K562 (cell line): Measurements from ENCODE around the gene BBC3. TPM values are rescaled to one million over a fixed set of nuclear protein-coding genes. Genes with fewer than 3 reads are reported as not detected.

Experiments used
- ATAC-seq: fragments of 200-7000 bp; cut with Tn5 transposase; 3 replicates; pipeline ENCODE4 v1.9.1; 2020; ENCODE audit warnings: moderate library complexity
- BruUV-seq: library from RNA; stranded (reverse); fragments of 400-500 nt; replicated peaks from 2 replicates; lab custom pipeline; 2021; lab: Mats Ljungman, UMichigan
- CTCF ChIA-PET: fragments of 300-600 bp; formaldehyde crosslinking; extraction: SDS; loops from one replicate; lab custom pipeline; 2021; ENCODE audit warnings: low intra/inter-chr PET ratio; lab: Yijun Ruan, JAX
- POLR2A ChIA-PET: fragments of 300-600, 350-650 bp; sonication (Branson Sonifier 250); formaldehyde crosslinking; extraction: SDS; loops from one replicate; lab custom pipeline; 2021; ENCODE audit warnings: antibody characterized with exemption, inconsistent platforms; lab: Yijun Ruan, JAX
- DNase-seq, 4 experiments: peaks; one replicate each; pipeline versions ENCODE4 v3.0.0 to v3.0.0-alpha.2; 2011 to 2018; ENCODE audit warnings: low spot score in 3 of 4, mixed read lengths in 3 of 4; ENCODE audit errors: extremely low read depth in 1 of 4
- FAIRE-seq: peaks from 2 replicates; lab custom pipeline; 2011; peaks lifted over from hg19 to GRCh38; lab: Jason Lieb, UNC
- H2AFZ ChIP-seq: 2 replicates; pipeline ENCODE4 v1.6.0; 2011; ENCODE audit warnings: low read depth, low read length, control low read depth, inconsistent platforms
- H3K27ac ChIP-seq: fragments of 200-600 bp; 3 replicates; pipeline ENCODE4 v1.8.0; 2011; ENCODE audit warnings: low read depth, mild to moderate bottlenecking, control low read depth, inconsistent platforms, low read length, moderate library complexity, mixed read lengths; ENCODE audit errors: extremely low read depth
- H3K27me3 ChIP-seq, 2 experiments: fragments of 300-600 bp in 1 of 2; 2 replicates in 1 of 2; 3 replicates in 1 of 2; pipeline versions ENCODE4 v1.6.0 to v1.8.0; 2011; ENCODE audit warnings: inconsistent platforms in 2 of 2, low read length in 2 of 2, mild to moderate bottlenecking in 1 of 2, mixed read lengths in 1 of 2, moderate library complexity in 1 of 2; ENCODE audit not compliant: control insufficient read depth in 2 of 2, insufficient read depth in 2 of 2
- H3K36me3 ChIP-seq: fragments of 300-600 bp; 3 replicates; pipeline ENCODE4 v1.8.0; 2011; ENCODE audit warnings: mild to moderate bottlenecking, low read length, inconsistent platforms; ENCODE audit not compliant: control insufficient read depth, insufficient read depth
- H3K4me1 ChIP-seq, 2 experiments: fragments of 200-600 bp in 1 of 2; replicated peaks in 1 of 2; 2 replicates in 1 of 2; 3 replicates in 1 of 2; pipeline versions ENCODE4 v1.5.1 to v1.8.0; 2011; ENCODE audit warnings: inconsistent platforms in 2 of 2, low read length in 2 of 2, mild to moderate bottlenecking in 1 of 2, mixed read lengths in 1 of 2, moderate library complexity in 1 of 2; ENCODE audit not compliant: control insufficient read depth in 2 of 2, insufficient read depth in 2 of 2
- H3K4me2 ChIP-seq: 2 replicates; pipeline ENCODE4 v1.6.1; 2011; ENCODE audit warnings: low read length, control low read depth, inconsistent platforms, mixed read lengths; ENCODE audit not compliant: insufficient read depth
- H3K4me3 ChIP-seq: fragments of 200-600 bp; sonication (generic), shearing (Covaris generic); 2 replicates; pipeline ENCODE4 v1.5.1; 2016; ENCODE audit warnings: control low read depth, inconsistent platforms
- H3K79me2 ChIP-seq: fragments of 200-600 bp; 3 replicates; pipeline ENCODE4 v1.8.0; 2011; ENCODE audit warnings: low read length, inconsistent platforms; ENCODE audit not compliant: control insufficient read depth, insufficient read depth
- H3K9ac ChIP-seq, 2 experiments: 2 replicates each; pipeline versions ENCODE4 v1.6.0 to v1.6.1; 2011; ENCODE audit warnings: low read depth in 2 of 2, low read length in 2 of 2, control low read depth in 1 of 2, inconsistent platforms in 1 of 2, mild to moderate bottlenecking in 1 of 2, mixed read lengths in 1 of 2; ENCODE audit not compliant: insufficient read depth in 1 of 2
- H3K9me1 ChIP-seq: one replicate; pipeline ENCODE4 v1.6.0; 2011; ENCODE audit warnings: inconsistent platforms, mild to moderate bottlenecking, low read length, moderate library complexity; ENCODE audit not compliant: control insufficient read depth, insufficient read depth
- H3K9me3 ChIP-seq: replicated peaks from 2 replicates; pipeline ENCODE4 v1.5.1; 2011; ENCODE audit warnings: low read depth, low read length, inconsistent platforms; ENCODE audit not compliant: control insufficient read depth, insufficient read depth
- H4K20me1 ChIP-seq: replicated peaks from 2 replicates; pipeline ENCODE4 v1.6.1; 2011; ENCODE audit warnings: low read length, inconsistent platforms, mixed read lengths; ENCODE audit not compliant: control insufficient read depth, insufficient read depth
- HINFP ChIP-seq: fragments of 450-650 bp; conservative IDR thresholded peaks from 2 replicates; pipeline ENCODE4 v1.6.1; 2016; ENCODE audit warnings: missing genetic modification characterization, low read depth, mild to moderate bottlenecking, control low read depth, missing compliant biosample characterization
- ILK ChIP-seq: fragments of 450-650 bp; IDR thresholded peaks from 2 replicates; pipeline ENCODE4 v1.6.1; 2016; ENCODE audit warnings: missing genetic modification characterization, low read depth, mild to moderate bottlenecking, missing compliant biosample characterization, moderate library complexity, borderline replicate concordance
- L3MBTL2 ChIP-seq: fragments of 450-650 bp; IDR thresholded peaks from 2 replicates; pipeline ENCODE4 v1.6.1; 2016; ENCODE audit warnings: mild to moderate bottlenecking, moderate library complexity
- NONO ChIP-seq, 2 experiments: fragments of 200-400 bp in 1 of 2; fragments of 450-650 bp in 1 of 2; formaldehyde crosslinking in 1 of 2; IDR thresholded peaks; 2 replicates each; pipeline ENCODE4 v1.6.1; 2017; ENCODE audit warnings: low read depth in 2 of 2, mild to moderate bottlenecking in 2 of 2, moderate library complexity in 2 of 2, low read length in 1 of 2
- NR2C1 ChIP-seq, 2 experiments: fragments of 450-650 bp; IDR thresholded peaks; 2 replicates each; pipeline ENCODE4 v1.6.1; 2017; ENCODE audit warnings: mild to moderate bottlenecking in 2 of 2, antibody characterized with exemption in 1 of 2, inconsistent platforms in 1 of 2, missing compliant biosample characterization in 1 of 2, missing genetic modification characterization in 1 of 2
- PKNOX1 ChIP-seq: fragments of 450-650 bp; IDR thresholded peaks from 2 replicates; pipeline ENCODE4 v1.6.1; 2016
- RB1 ChIP-seq: fragments of 450-650 bp; IDR thresholded peaks from 2 replicates; pipeline ENCODE4 v1.6.1; 2017; ENCODE audit warnings: low read depth, mild to moderate bottlenecking
- SAP30 ChIP-seq: fragments of 200-600 bp; sonication (generic); IDR thresholded peaks from 2 replicates; pipeline ENCODE4 v1.6.1; 2012; ENCODE audit warnings: borderline replicate concordance, low read depth, mild to moderate bottlenecking, moderate library complexity, low read length, control low read depth, inconsistent platforms; ENCODE audit not compliant: insufficient read depth, poor library complexity, severe bottlenecking
- SMC3 ChIP-seq: conservative IDR thresholded peaks from 2 replicates; pipeline ENCODE4 v1.6.1; 2011; ENCODE audit warnings: low read depth, low read length, improper control_type of control experiment; ENCODE audit not compliant: insufficient read depth
- TAF9B ChIP-seq: fragments of 450-650 bp; IDR thresholded peaks from 2 replicates; pipeline ENCODE4 v1.6.1; 2018; ENCODE audit warnings: mild to moderate bottlenecking; ENCODE audit not compliant: partially characterized antibody
- TFE3 ChIP-seq: fragments of 450-650 bp; formaldehyde crosslinking; IDR thresholded peaks from 2 replicates; pipeline ENCODE4 v1.4.0; 2020; ENCODE audit warnings: mild to moderate bottlenecking, mixed read lengths
- TSC22D4 ChIP-seq: fragments of 450-650 bp; IDR thresholded peaks from 2 replicates; pipeline ENCODE4 v1.6.1; 2016; ENCODE audit warnings: missing genetic modification characterization, missing biosample characterization, control low read depth
- ZNF175 ChIP-seq: fragments of 200-800 bp; sonication (Bioruptor generic); IDR thresholded peaks from 2 replicates; pipeline ENCODE4 v1.6.1; 2016; ENCODE audit warnings: low read depth, mild to moderate bottlenecking, missing genetic modification characterization, missing compliant biosample characterization
- ZNF395 ChIP-seq: fragments of 200-800 bp; sonication (Bioruptor generic); IDR thresholded peaks from 2 replicates; pipeline ENCODE4 v1.6.1; 2017; ENCODE audit warnings: missing genetic modification characterization, missing compliant biosample characterization
- WGBS: fragments of 100-300 bp; shearing (Covaris generic); methylation state at CpG from one replicate; pipeline ENCODE4 v1.1.6; 2016; ENCODE audit warnings: low coverage, mixed read lengths; ENCODE audit not compliant: insufficient coverage; ENCODE audit errors: missing lambda C conversion rate; 5-methylcytosine and 5-hydroxymethylcytosine counted together
- in situ Hi-C: fragments of 300-500 bp; cut with MboI; formaldehyde crosslinking; loops from 4 replicates; pipeline ENCODE4 v1.15.0; 2018; ENCODE audit warnings: inconsistent platforms, mixed read lengths
- intact Hi-C: fragments of 100-400 bp; cut with micrococcal nuclease; formaldehyde crosslinking; loops from 2 replicates; pipeline ENCODE4 v1.14.2; 2022
- polyA plus RNA-seq, 8 experiments: library from polyadenylated mRNA; depleted of rRNA in 4 of 8; stranded (reverse) in 5 of 8; unstranded in 3 of 8; fragments of >200 nt; fragmentation: Nextera tagmentation in 2 of 8; fragmentation: Illumina TruSeq in 1 of 8; extraction: Ambion mirVana in 2 of 8; extraction: Trizol in 1 of 8; gene quantifications; 2 replicates each; pipeline versions ENCODE4 v1.2.1 to v1.2.3, GENCODE V29; 2011 to 2014; ENCODE audit warnings: inconsistent platforms in 1 of 8, missing spikeins in 1 of 8
- total RNA-seq, 7 experiments: library from RNA; depleted of rRNA in 6 of 7; stranded (reverse); fragments of >200 nt in 6 of 7; fragmentation: Illumina TruSeq in 2 of 7; extraction: Trizol in 2 of 7; gene quantifications; 2 replicates each; pipeline versions ENCODE4 v1.2.1 to v1.2.3, GENCODE V29; 2011 to 2021; ENCODE audit warnings: low replicate concordance in 1 of 7

The BBC3 gene
- total and polyA plus RNA-seq, 9 of the 15 experiments (the other 6 are each of a cell fraction or from before 2014, with no cell fraction given): 0.15 to 30.7 (median 4.8) TPM

GRCh38 chr19:47188507-47189033 is 42.4 kb downstream of the BBC3 start:
- no peak for DNase-seq
- H3K36me3 ChIP-seq: peaks cover 74% of the 10 kb centered on the region
- ATAC-seq: peak; percentile 37; the same call in 2 of the 3 replicates
- CTCF ChIA-PET: no interaction called here
- H3K27me3 ChIP-seq: no peaks in the 10 kb centered on the region
- H3K79me2 ChIP-seq: peaks cover 14% of the 10 kb centered on the region; the same call in 2 of the 3 replicates
- no peak overlapping the region for H3K4me2 ChIP-seq
- no peaks in the 10 kb centered on the region for H3K9me1 ChIP-seq
- no TSS peak for BruUV-seq
- no peak overlapping the region for H3K4me3 ChIP-seq
- FAIRE-seq: no peak
- peak overlapping the region; percentile 18; the same call in 1 of the 3 replicates for H3K27ac ChIP-seq
- no peak for TF ChIP-seq ZNF395 (CRISPR knock-in tag)
- no peak for TF ChIP-seq L3MBTL2
- no peak for TF ChIP-seq TSC22D4 (tag)
- no peak for TF ChIP-seq HINFP (tag)
- TF ChIP-seq SMC3: no peak
- TF ChIP-seq ZNF175 (CRISPR knock-in tag): no peak
- no peak for TF ChIP-seq TFE3
- TF ChIP-seq PKNOX1: no peak
- no peak for TF ChIP-seq SAP30
- no peak for TF ChIP-seq RB1
- no peak for TF ChIP-seq ILK
- no peak for TF ChIP-seq TAF9B
- no peak for TF ChIP-seq NONO (IDR thresholded peaks at IDR 0.05; ENCODE audit: low read depth in 2 of 2, low read length in 1 of 2)
- no peak for TF ChIP-seq NR2C1 (IDR thresholded peaks at IDR 0.05)
- no peak for TF ChIP-seq NR2C1 (tag; IDR thresholded peaks at IDR 0.05)
- TF ChIP-seq, all 486 proteins: peak for 0
- in situ Hi-C loops: no loop called here
- H3K4me1 ChIP-seq: no peaks in the 10 kb centered on the region; a peak in 2 of 5 replicates
- H4K20me1 ChIP-seq: no peaks in the 10 kb centered on the region
- H2AFZ ChIP-seq: no peak overlapping the region
- POLR2A ChIA-PET: interaction anchor here (1.7 kb wide), 1 partner anchor 10 kb away, joined by 10 read pairs; no protein-coding TSS in a partner anchor
- intact Hi-C loops: no loop called here
- WGBS: 88% methylated on average over 5 of the region's 5 CpGs
- peak overlapping the region in 1 of 2 experiments; percentile 31; a peak in 1 of 4 replicates for H3K9ac ChIP-seq
- H3K9me3 ChIP-seq: no peaks in the 10 kb centered on the region
